K562 (cell line): ENCODE results near the gene IFFO2. TPM values are rescaled to one million over a fixed set of nuclear protein-coding genes. Genes with fewer than 3 reads are reported as not detected.

Source experiments
- ATAC-seq: fragments of 200-7000 bp; cut with Tn5 transposase; 3 replicates; pipeline ENCODE4 v1.9.1; 2020; ENCODE audit warnings: moderate library complexity
- BruUV-seq: library from RNA; stranded (reverse); fragments of 400-500 nt; replicated peaks from 2 replicates; lab custom pipeline; 2021; lab: Mats Ljungman, UMichigan
- CTCF ChIA-PET: fragments of 300-600 bp; formaldehyde crosslinking; extraction: SDS; loops from one replicate; lab custom pipeline; 2021; ENCODE audit warnings: low intra/inter-chr PET ratio; lab: Yijun Ruan, JAX
- POLR2A ChIA-PET: fragments of 300-600, 350-650 bp; sonication (Branson Sonifier 250); formaldehyde crosslinking; extraction: SDS; loops from one replicate; lab custom pipeline; 2021; ENCODE audit warnings: antibody characterized with exemption, inconsistent platforms; lab: Yijun Ruan, JAX
- DNase-seq, 4 experiments: peaks; one replicate each; pipeline versions ENCODE4 v3.0.0 to v3.0.0-alpha.2; 2011 to 2018; ENCODE audit warnings: low spot score in 3 of 4, mixed read lengths in 3 of 4; ENCODE audit errors: extremely low read depth in 1 of 4
- FAIRE-seq: peaks from 2 replicates; lab custom pipeline; 2011; peaks lifted over from hg19 to GRCh38; lab: Jason Lieb, UNC
- H2AFZ ChIP-seq: 2 replicates; pipeline ENCODE4 v1.6.0; 2011; ENCODE audit warnings: low read depth, low read length, control low read depth, inconsistent platforms
- H3K27ac ChIP-seq: fragments of 200-600 bp; 3 replicates; pipeline ENCODE4 v1.8.0; 2011; ENCODE audit warnings: low read depth, mild to moderate bottlenecking, control low read depth, inconsistent platforms, low read length, moderate library complexity, mixed read lengths; ENCODE audit errors: extremely low read depth
- H3K27me3 ChIP-seq, 2 experiments: fragments of 300-600 bp in 1 of 2; 2 replicates in 1 of 2; 3 replicates in 1 of 2; pipeline versions ENCODE4 v1.6.0 to v1.8.0; 2011; ENCODE audit warnings: inconsistent platforms in 2 of 2, low read length in 2 of 2, mild to moderate bottlenecking in 1 of 2, mixed read lengths in 1 of 2, moderate library complexity in 1 of 2; ENCODE audit not compliant: control insufficient read depth in 2 of 2, insufficient read depth in 2 of 2
- H3K36me3 ChIP-seq: fragments of 300-600 bp; 3 replicates; pipeline ENCODE4 v1.8.0; 2011; ENCODE audit warnings: mild to moderate bottlenecking, low read length, inconsistent platforms; ENCODE audit not compliant: control insufficient read depth, insufficient read depth
- H3K4me1 ChIP-seq, 2 experiments: fragments of 200-600 bp in 1 of 2; replicated peaks in 1 of 2; 2 replicates in 1 of 2; 3 replicates in 1 of 2; pipeline versions ENCODE4 v1.5.1 to v1.8.0; 2011; ENCODE audit warnings: inconsistent platforms in 2 of 2, low read length in 2 of 2, mild to moderate bottlenecking in 1 of 2, mixed read lengths in 1 of 2, moderate library complexity in 1 of 2; ENCODE audit not compliant: control insufficient read depth in 2 of 2, insufficient read depth in 2 of 2
- H3K4me2 ChIP-seq: 2 replicates; pipeline ENCODE4 v1.6.1; 2011; ENCODE audit warnings: low read length, control low read depth, inconsistent platforms, mixed read lengths; ENCODE audit not compliant: insufficient read depth
- H3K4me3 ChIP-seq: fragments of 200-600 bp; sonication (generic), shearing (Covaris generic); 2 replicates; pipeline ENCODE4 v1.5.1; 2016; ENCODE audit warnings: control low read depth, inconsistent platforms
- H3K79me2 ChIP-seq: fragments of 200-600 bp; 3 replicates; pipeline ENCODE4 v1.8.0; 2011; ENCODE audit warnings: low read length, inconsistent platforms; ENCODE audit not compliant: control insufficient read depth, insufficient read depth
- H3K9ac ChIP-seq, 2 experiments: 2 replicates each; pipeline versions ENCODE4 v1.6.0 to v1.6.1; 2011; ENCODE audit warnings: low read depth in 2 of 2, low read length in 2 of 2, control low read depth in 1 of 2, inconsistent platforms in 1 of 2, mild to moderate bottlenecking in 1 of 2, mixed read lengths in 1 of 2; ENCODE audit not compliant: insufficient read depth in 1 of 2
- H3K9me1 ChIP-seq: one replicate; pipeline ENCODE4 v1.6.0; 2011; ENCODE audit warnings: inconsistent platforms, mild to moderate bottlenecking, low read length, moderate library complexity; ENCODE audit not compliant: control insufficient read depth, insufficient read depth
- H3K9me3 ChIP-seq: replicated peaks from 2 replicates; pipeline ENCODE4 v1.5.1; 2011; ENCODE audit warnings: low read depth, low read length, inconsistent platforms; ENCODE audit not compliant: control insufficient read depth, insufficient read depth
- H4K20me1 ChIP-seq: replicated peaks from 2 replicates; pipeline ENCODE4 v1.6.1; 2011; ENCODE audit warnings: low read length, inconsistent platforms, mixed read lengths; ENCODE audit not compliant: control insufficient read depth, insufficient read depth
- KLF6 ChIP-seq: fragments of 250-450 bp; sonication (Bioruptor Pico); IDR thresholded peaks from 2 replicates; pipeline ENCODE4 v1.4.0; 2020; ENCODE audit warnings: mild to moderate bottlenecking, moderate library complexity, borderline replicate concordance
- ZNF57 ChIP-seq: fragments of 450-650 bp; formaldehyde crosslinking; IDR thresholded peaks from 2 replicates; pipeline ENCODE4 v1.4.0; 2020; ENCODE audit warnings: mild to moderate bottlenecking, moderate library complexity
- WGBS: fragments of 100-300 bp; shearing (Covaris generic); methylation state at CpG from one replicate; pipeline ENCODE4 v1.1.6; 2016; ENCODE audit warnings: low coverage, mixed read lengths; ENCODE audit not compliant: insufficient coverage; ENCODE audit errors: missing lambda C conversion rate; 5-methylcytosine and 5-hydroxymethylcytosine counted together
- in situ Hi-C: fragments of 300-500 bp; cut with MboI; formaldehyde crosslinking; loops from 4 replicates; pipeline ENCODE4 v1.15.0; 2018; ENCODE audit warnings: inconsistent platforms, mixed read lengths
- intact Hi-C: fragments of 100-400 bp; cut with micrococcal nuclease; formaldehyde crosslinking; loops from 2 replicates; pipeline ENCODE4 v1.14.2; 2022
- polyA plus RNA-seq, 8 experiments: library from polyadenylated mRNA; depleted of rRNA in 4 of 8; stranded (reverse) in 5 of 8; unstranded in 3 of 8; fragments of >200 nt; fragmentation: Nextera tagmentation in 2 of 8; fragmentation: Illumina TruSeq in 1 of 8; extraction: Ambion mirVana in 2 of 8; extraction: Trizol in 1 of 8; gene quantifications; 2 replicates each; pipeline versions ENCODE4 v1.2.1 to v1.2.3, GENCODE V29; 2011 to 2014; ENCODE audit warnings: inconsistent platforms in 1 of 8, missing spikeins in 1 of 8
- total RNA-seq, 7 experiments: library from RNA; depleted of rRNA in 6 of 7; stranded (reverse); fragments of >200 nt in 6 of 7; fragmentation: Illumina TruSeq in 2 of 7; extraction: Trizol in 2 of 7; gene quantifications; 2 replicates each; pipeline versions ENCODE4 v1.2.1 to v1.2.3, GENCODE V29; 2011 to 2021; ENCODE audit warnings: low replicate concordance in 1 of 7
- TF ChIP-seq, protein P1 (sequence below), 2 experiments: fragments of 450-650 bp; formaldehyde crosslinking in 1 of 2; IDR thresholded peaks; 2 replicates each; pipeline versions ENCODE4 v1.4.0 to v1.6.1; 2014 to 2020; ENCODE audit warnings: mild to moderate bottlenecking in 2 of 2, borderline replicate concordance in 1 of 2, low read depth in 1 of 2

Gene IFFO2
- total and polyA plus RNA-seq, 9 of the 15 experiments (the other 6 are each of a cell fraction or from before 2014, with no cell fraction given): 0.15 to 1.0 (median 0.44) TPM; not detected in 2

DNA sequence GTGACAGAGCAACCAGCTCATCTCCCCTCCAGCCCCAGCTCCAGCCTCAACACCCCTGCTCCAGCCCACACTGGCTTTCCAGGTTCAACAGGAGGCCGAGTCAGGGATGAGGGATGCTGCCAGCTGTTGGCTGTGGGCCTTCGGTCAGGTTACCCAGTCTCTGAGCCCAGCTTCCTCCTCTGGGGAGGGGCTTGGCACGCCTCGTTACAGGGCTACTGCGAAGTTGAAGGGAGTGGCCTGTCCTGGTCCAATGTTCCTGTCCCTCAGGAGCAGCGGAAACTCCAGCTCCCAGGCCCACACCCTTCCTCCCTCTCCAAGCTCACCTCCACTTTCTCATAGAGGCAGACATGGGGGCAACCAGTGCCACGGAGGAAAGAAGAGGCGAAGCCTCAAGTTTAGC is 81.9 kb downstream of the IFFO2 start:
- no peak for FAIRE-seq
- peaks cover 0 to 18% of the 10 kb centered on the region in 2 experiments; a peak in 2 of 5 replicates for H3K4me1 ChIP-seq
- H3K4me2 ChIP-seq: no peak overlapping the region
- H3K9me3 ChIP-seq: no peaks in the 10 kb centered on the region
- TF ChIP-seq, protein P1, sequence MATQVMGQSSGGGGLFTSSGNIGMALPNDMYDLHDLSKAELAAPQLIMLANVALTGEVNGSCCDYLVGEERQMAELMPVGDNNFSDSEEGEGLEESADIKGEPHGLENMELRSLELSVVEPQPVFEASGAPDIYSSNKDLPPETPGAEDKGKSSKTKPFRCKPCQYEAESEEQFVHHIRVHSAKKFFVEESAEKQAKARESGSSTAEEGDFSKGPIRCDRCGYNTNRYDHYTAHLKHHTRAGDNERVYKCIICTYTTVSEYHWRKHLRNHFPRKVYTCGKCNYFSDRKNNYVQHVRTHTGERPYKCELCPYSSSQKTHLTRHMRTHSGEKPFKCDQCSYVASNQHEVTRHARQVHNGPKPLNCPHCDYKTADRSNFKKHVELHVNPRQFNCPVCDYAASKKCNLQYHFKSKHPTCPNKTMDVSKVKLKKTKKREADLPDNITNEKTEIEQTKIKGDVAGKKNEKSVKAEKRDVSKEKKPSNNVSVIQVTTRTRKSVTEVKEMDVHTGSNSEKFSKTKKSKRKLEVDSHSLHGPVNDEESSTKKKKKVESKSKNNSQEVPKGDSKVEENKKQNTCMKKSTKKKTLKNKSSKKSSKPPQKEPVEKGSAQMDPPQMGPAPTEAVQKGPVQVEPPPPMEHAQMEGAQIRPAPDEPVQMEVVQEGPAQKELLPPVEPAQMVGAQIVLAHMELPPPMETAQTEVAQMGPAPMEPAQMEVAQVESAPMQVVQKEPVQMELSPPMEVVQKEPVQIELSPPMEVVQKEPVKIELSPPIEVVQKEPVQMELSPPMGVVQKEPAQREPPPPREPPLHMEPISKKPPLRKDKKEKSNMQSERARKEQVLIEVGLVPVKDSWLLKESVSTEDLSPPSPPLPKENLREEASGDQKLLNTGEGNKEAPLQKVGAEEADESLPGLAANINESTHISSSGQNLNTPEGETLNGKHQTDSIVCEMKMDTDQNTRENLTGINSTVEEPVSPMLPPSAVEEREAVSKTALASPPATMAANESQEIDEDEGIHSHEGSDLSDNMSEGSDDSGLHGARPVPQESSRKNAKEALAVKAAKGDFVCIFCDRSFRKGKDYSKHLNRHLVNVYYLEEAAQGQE (IDR thresholded peaks at IDR 0.05; ENCODE audit: borderline replicate concordance): no peak
- TF ChIP-seq, protein P1 (CRISPR knock-in tag; IDR thresholded peaks at IDR 0.05; ENCODE audit: low read depth): no peak
- TF ChIP-seq KLF6 (CRISPR knock-in tag) (no peak), ZNF57 (CRISPR knock-in tag) (no peak)
- no peaks in the 10 kb centered on the region for H3K79me2 ChIP-seq
- H3K9me1 ChIP-seq: no peaks in the 10 kb centered on the region
- peaks cover 0 to 6% of the 10 kb centered on the region in 2 experiments; a peak in 1 of 5 replicates for H3K27me3 ChIP-seq
- WGBS: 66% methylated on average over 6 of the region's 8 CpGs
- H4K20me1 ChIP-seq: peaks cover 12% of the 10 kb centered on the region
- in situ Hi-C loops (no loop called here), intact Hi-C loops (no loop called here)
- H2AFZ ChIP-seq: no peak overlapping the region
- no TSS peak for BruUV-seq
- H3K27ac ChIP-seq: no peak overlapping the region
- no peak for DNase-seq
- peak overlapping the region in 1 of 2 experiments; percentile 21; a peak in 1 of 4 replicates for H3K9ac ChIP-seq
- no peaks in the 10 kb centered on the region for H3K36me3 ChIP-seq
- ATAC-seq: no peak
- ChIA-PET CTCF (interaction anchor here (1.0 to 2.3 kb wide), 3 partner anchors 20 to 277 kb away, joined by 3 to 27 read pairs (median 4); no protein-coding TSS in a partner anchor), POLR2A (interaction anchor here (0.6 to 1.4 kb wide), 4 partner anchors 10 to 299 kb away, joined by 3 to 5 read pairs (median 3); no protein-coding TSS in a partner anchor)
- no peak overlapping the region for H3K4me3 ChIP-seq
